ENCODE results near the gene LRP3. TPM values are rescaled to one million over a fixed set of nuclear protein-coding genes. Genes with fewer than 3 reads are reported as not detected.

Gene LRP3
- total and polyA plus RNA-seq, 2 of the 13 experiments (the other 11 are each of a cell fraction or from before 2014, with no cell fraction given): 17.6 to 51.6 TPM

DNA sequence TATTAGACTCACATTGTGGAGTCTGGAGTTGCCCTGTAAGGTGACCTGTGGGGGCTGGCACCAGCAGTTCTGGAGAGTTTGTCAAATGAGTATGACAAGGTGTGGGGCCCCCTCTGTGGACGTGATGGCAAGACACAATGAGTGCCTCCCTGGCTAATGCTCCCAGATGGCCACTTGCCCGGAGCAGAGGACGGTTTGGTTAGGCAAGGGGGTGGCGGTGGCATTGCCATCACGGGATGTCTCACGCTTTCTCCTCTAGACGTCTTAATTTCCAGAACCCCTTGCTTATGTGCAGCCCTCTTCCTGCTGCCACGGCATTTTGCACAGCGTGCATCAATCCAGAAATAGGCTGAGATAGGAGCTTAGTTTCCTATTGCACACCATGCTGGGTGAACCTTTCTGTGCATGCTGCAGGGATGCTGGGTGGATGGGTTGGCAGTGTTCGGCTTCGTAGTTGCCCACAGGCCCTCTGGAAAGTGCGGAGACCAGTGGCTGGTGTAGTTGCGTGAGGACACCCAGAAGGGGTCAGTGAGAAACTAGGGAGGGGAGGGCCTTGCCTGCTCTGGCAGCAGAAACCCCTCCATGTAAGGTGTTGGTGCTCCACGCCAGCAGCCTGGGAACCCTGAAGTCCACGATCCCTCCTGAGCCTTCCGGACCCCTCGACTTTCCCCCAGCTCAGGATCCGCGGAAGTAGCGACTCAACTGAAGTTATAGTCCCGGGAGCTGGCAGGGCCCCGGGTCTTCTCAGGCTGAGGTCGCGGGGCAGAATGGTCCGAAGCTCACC lies 18.1 kb upstream of the LRP3 start (continued):
- TF ChIP-seq SNAPC2 (CRISPR knock-in tag; IDR thresholded peaks at IDR 0.05): no peak
- no peak for TF ChIP-seq MAZ (IDR thresholded peaks at IDR 0.05; ENCODE audit: borderline replicate concordance, low read depth, low read length)
- TF ChIP-seq MAZ (CRISPR knock-in tag; IDR thresholded peaks at IDR 0.05; ENCODE audit: low read depth): peak; percentile 36; the same call in 1 of the 2 replicates
- no peak for TF ChIP-seq ZNF672 (CRISPR knock-in tag; IDR thresholded peaks at IDR 0.05)
- no peak for TF ChIP-seq PHF20 (CRISPR knock-in tag; IDR thresholded peaks at IDR 0.05)
- TF ChIP-seq ZFAT (CRISPR knock-in tag; conservative IDR thresholded peaks at IDR 0.05): no peak
- no peak; the same call in 1 of the 2 replicates for TF ChIP-seq KLF9 (CRISPR knock-in tag; IDR thresholded peaks at IDR 0.05; ENCODE audit: low read depth)
- TF ChIP-seq CTCF (CRISPR knock-in tag; IDR thresholded peaks at IDR 0.05): peak; percentile 54
- no peak for TF ChIP-seq POGZ (CRISPR knock-in tag; IDR thresholded peaks at IDR 0.05)
- no peak for TF ChIP-seq ISX (CRISPR knock-in tag; conservative IDR thresholded peaks at IDR 0.05)
